ENCODE data around the gene TET3.

TET3 gene

GRCh38 chr2:74008761-74009395, 24.2 kb downstream of the TET3 start:
- H3K9ac ChIP-seq (ENCODE audit: insufficient read length) = peak overlapping the region; percentile 53
- peaks cover 3% of the 10 kb centered on the region; the same call in 1 of the 2 replicates for H3K36me3 ChIP-seq (ENCODE audit: insufficient read depth, low read length)
- H3K4me3 ChIP-seq = peak overlapping the region; percentile 59
- TF ChIP-seq EZH2 (IDR thresholded peaks at IDR 0.05) = no peak
- no peak for TF ChIP-seq POLR2AphosphoS5 (IDR thresholded peaks at IDR 0.05; ENCODE audit: borderline replicate concordance, low read depth, low read length)
- TF ChIP-seq FOXP2 (optimal IDR thresholded peaks at IDR 0.05; ENCODE audit: control extremely low read depth, extremely low read length, insufficient read depth) = no peak
- DNase-seq (ENCODE audit: low read depth, low spot score) = peak; percentile 69
- peak overlapping the region; percentile 75 for H3K27ac ChIP-seq
- H3K9me3 ChIP-seq (ENCODE audit: low read depth, low read length) = no peaks in the 10 kb centered on the region

- H3K36me3 ChIP-seq (ENCODE audit: insufficient read depth, low read length) = peaks cover 3% of the 10 kb centered on the region; the same call in 1 of the 2 replicates
- no peaks in the 10 kb centered on the region for H3K9me3 ChIP-seq (ENCODE audit: low read depth, low read length)
- TF ChIP-seq FOXP2 (optimal IDR thresholded peaks at IDR 0.05; ENCODE audit: control extremely low read depth, extremely low read length, insufficient read depth) (no peak), EZH2 (IDR thresholded peaks at IDR 0.05) (no peak), POLR2AphosphoS5 (IDR thresholded peaks at IDR 0.05; ENCODE audit: borderline replicate concordance, low read depth, low read length) (no peak)
- H3K27ac ChIP-seq = no peak overlapping the region
- peak overlapping the region; percentile 59 for H3K4me3 ChIP-seq
- no peak overlapping the region for H3K9ac ChIP-seq (ENCODE audit: insufficient read length)
- no peak for DNase-seq (ENCODE audit: low read depth, low spot score)
Observed at GRCh38 chr2:74009577-74009976, 24.9 kb downstream of the TET3 start.

- Histone ChIP-seq H3K36me3 (ENCODE audit: insufficient read depth, low read length) (peaks cover 3% of the 10 kb centered on the region; the same call in 1 of the 2 replicates), H3K9me3 (ENCODE audit: low read depth, low read length) (no peaks in the 10 kb centered on the region), H3K9ac (ENCODE audit: insufficient read length) (no peak overlapping the region), H3K27ac (no peak overlapping the region), H3K4me3 (peak overlapping the region; percentile 45)
- DNase-seq (ENCODE audit: low read depth, low spot score) = peak; percentile 53
- TF ChIP-seq EZH2 (IDR thresholded peaks at IDR 0.05) (no peak), POLR2AphosphoS5 (IDR thresholded peaks at IDR 0.05; ENCODE audit: borderline replicate concordance, low read depth, low read length) (peak; percentile 55), FOXP2 (optimal IDR thresholded peaks at IDR 0.05; ENCODE audit: control extremely low read depth, extremely low read length, insufficient read depth) (no peak)
Observed at GRCh38 chr2:74010087-74010541, 25.4 kb downstream of the TET3 start.

- H3K9ac ChIP-seq (ENCODE audit: insufficient read length) = no peak overlapping the region
- TF ChIP-seq FOXP2 (optimal IDR thresholded peaks at IDR 0.05; ENCODE audit: control extremely low read depth, extremely low read length, insufficient read depth) (no peak), EZH2 (IDR thresholded peaks at IDR 0.05) (no peak), POLR2AphosphoS5 (IDR thresholded peaks at IDR 0.05; ENCODE audit: borderline replicate concordance, low read depth, low read length) (no peak)
- H3K36me3 ChIP-seq (ENCODE audit: insufficient read depth, low read length) = 0 out of 2 replicates have a peak, but pooled peaks cover 3% of the 10 kb centered on the region
- no peak for DNase-seq (ENCODE audit: low read depth, low spot score)
- no peak overlapping the region for H3K4me3 ChIP-seq
- H3K27ac ChIP-seq = no peak overlapping the region
- no peaks in the 10 kb centered on the region for H3K9me3 ChIP-seq (ENCODE audit: low read depth, low read length)
Observed at GRCh38 chr2:74011246-74011645, 26.5 kb downstream of the TET3 start.

DNA sequence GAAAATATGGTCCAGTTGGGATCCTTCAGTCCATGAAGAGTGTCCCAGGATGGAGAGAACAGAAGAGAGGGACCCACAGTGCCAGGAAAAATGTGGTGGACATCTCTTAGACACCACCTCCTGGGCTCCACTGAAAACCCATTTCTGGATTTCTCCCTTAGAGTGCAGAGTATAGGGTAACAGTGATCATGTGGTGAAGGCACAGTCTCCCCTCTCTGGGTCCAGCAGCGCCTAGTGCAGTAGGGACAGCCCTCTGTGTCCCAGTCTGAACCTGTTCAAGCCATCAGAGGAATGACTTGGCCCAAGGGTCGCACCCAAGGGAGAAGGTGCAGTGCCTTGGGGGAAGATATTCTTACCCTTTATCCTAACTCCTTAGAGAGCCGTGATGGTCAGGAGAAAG, 30.1 kb downstream of the TET3 start:
- no peak for TF ChIP-seq FOXP2 (optimal IDR thresholded peaks at IDR 0.05; ENCODE audit: control extremely low read depth, extremely low read length, insufficient read depth)
- TF ChIP-seq EZH2 (IDR thresholded peaks at IDR 0.05) = no peak
- TF ChIP-seq POLR2AphosphoS5 (IDR thresholded peaks at IDR 0.05; ENCODE audit: borderline replicate concordance, low read depth, low read length) = no peak
- Histone ChIP-seq H3K9me3 (ENCODE audit: low read depth, low read length) (no peaks in the 10 kb centered on the region), H3K36me3 (ENCODE audit: insufficient read depth, low read length) (0 out of 2 replicates have a peak, but pooled peaks cover 3% of the 10 kb centered on the region), H3K27ac (no peak overlapping the region), H3K4me3 (no peak overlapping the region), H3K9ac (ENCODE audit: insufficient read length) (no peak overlapping the region)
- no peak for DNase-seq (ENCODE audit: low read depth, low spot score)

GRCh38 chr2:74017223-74017622, 32.5 kb downstream of the TET3 start:
- DNase-seq (ENCODE audit: low read depth, low spot score) = no peak
- Histone ChIP-seq H3K4me3 (no peak overlapping the region), H3K9ac (ENCODE audit: insufficient read length) (no peak overlapping the region), H3K27ac (no peak overlapping the region), H3K9me3 (ENCODE audit: low read depth, low read length) (no peaks in the 10 kb centered on the region), H3K36me3 (ENCODE audit: insufficient read depth, low read length) (no peaks in the 10 kb centered on the region)
- TF ChIP-seq POLR2AphosphoS5 (IDR thresholded peaks at IDR 0.05; ENCODE audit: borderline replicate concordance, low read depth, low read length) (no peak), EZH2 (IDR thresholded peaks at IDR 0.05) (no peak), FOXP2 (optimal IDR thresholded peaks at IDR 0.05; ENCODE audit: control extremely low read depth, extremely low read length, insufficient read depth) (no peak)

- no peak overlapping the region for H3K9ac ChIP-seq (ENCODE audit: insufficient read length)
- DNase-seq (ENCODE audit: low read depth, low spot score) = no peak
- no peak overlapping the region for H3K27ac ChIP-seq
- TF ChIP-seq POLR2AphosphoS5 (IDR thresholded peaks at IDR 0.05; ENCODE audit: borderline replicate concordance, low read depth, low read length) = no peak
- H3K4me3 ChIP-seq = no peak overlapping the region
- H3K36me3 ChIP-seq (ENCODE audit: insufficient read depth, low read length) = no peaks in the 10 kb centered on the region
- H3K9me3 ChIP-seq (ENCODE audit: low read depth, low read length) = no peaks in the 10 kb centered on the region
Observed at GRCh38 chr2:74019516-74019915, 34.8 kb downstream of the TET3 start.

- no peak overlapping the region for H3K9ac ChIP-seq (ENCODE audit: insufficient read length)
- no peak overlapping the region for H3K27ac ChIP-seq
- TF ChIP-seq FOXP2 (optimal IDR thresholded peaks at IDR 0.05; ENCODE audit: control extremely low read depth, extremely low read length, insufficient read depth) (no peak), EZH2 (IDR thresholded peaks at IDR 0.05) (no peak), POLR2AphosphoS5 (IDR thresholded peaks at IDR 0.05; ENCODE audit: borderline replicate concordance, low read depth, low read length) (no peak)
- no peak for DNase-seq (ENCODE audit: low read depth, low spot score)
- no peak overlapping the region for H3K4me3 ChIP-seq
- no peaks in the 10 kb centered on the region for H3K36me3 ChIP-seq (ENCODE audit: insufficient read depth, low read length)
- no peaks in the 10 kb centered on the region for H3K9me3 ChIP-seq (ENCODE audit: low read depth, low read length)
Observed at GRCh38 chr2:74020702-74021406, 36.1 kb downstream of the TET3 start.
